GM13977 (cell line): ENCODE data around the gene COPS2.

ENCODE experiments used
- DNase-seq: peaks from one replicate; pipeline ENCODE4 v3.0.0; 2012; ENCODE audit warnings: low spot score
- in situ Hi-C: fragments of 300-500 bp; cut with MboI; formaldehyde crosslinking; loops from one replicate; pipeline ENCODE4 v1.12.0; 2022; ENCODE audit warnings: low sequenced_read_pairs, low pct_unique_long_range_greater_than_20kb, mixed read lengths, inconsistent platforms; ENCODE audit not compliant: unreplicated experiment
- TF ChIP-seq, protein P1 (sequence below): IDR thresholded peaks from 2 replicates; pipeline ENCODE4 v1.5.1; 2012; ENCODE audit warnings: mild to moderate bottlenecking, control low read depth; ENCODE audit not compliant: insufficient read depth; ENCODE audit errors: extremely low read depth, missing control alignments

The COPS2 gene

DNA sequence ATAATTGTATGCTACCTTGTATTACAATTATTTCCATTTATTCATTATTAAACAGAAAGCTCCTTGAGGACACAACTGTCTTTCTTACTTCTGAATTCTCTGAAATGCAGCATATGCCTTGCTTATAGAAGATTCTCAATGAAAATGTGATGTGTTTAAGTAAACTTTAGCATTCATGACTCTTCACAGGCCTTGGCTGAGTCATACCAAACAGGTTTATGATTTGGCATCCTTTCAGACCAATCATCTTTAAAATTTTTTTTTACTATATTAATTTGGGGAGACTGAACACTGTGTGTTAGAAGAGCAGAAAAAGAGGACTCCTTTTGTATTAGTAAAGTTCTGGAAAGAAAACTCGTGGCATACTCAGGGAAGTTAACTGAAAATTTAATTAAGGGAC is 8.3 kb upstream of the COPS2 start:
- DNase-seq: no peak
- in situ Hi-C loops: no loop called here
- TF ChIP-seq, protein P1, sequence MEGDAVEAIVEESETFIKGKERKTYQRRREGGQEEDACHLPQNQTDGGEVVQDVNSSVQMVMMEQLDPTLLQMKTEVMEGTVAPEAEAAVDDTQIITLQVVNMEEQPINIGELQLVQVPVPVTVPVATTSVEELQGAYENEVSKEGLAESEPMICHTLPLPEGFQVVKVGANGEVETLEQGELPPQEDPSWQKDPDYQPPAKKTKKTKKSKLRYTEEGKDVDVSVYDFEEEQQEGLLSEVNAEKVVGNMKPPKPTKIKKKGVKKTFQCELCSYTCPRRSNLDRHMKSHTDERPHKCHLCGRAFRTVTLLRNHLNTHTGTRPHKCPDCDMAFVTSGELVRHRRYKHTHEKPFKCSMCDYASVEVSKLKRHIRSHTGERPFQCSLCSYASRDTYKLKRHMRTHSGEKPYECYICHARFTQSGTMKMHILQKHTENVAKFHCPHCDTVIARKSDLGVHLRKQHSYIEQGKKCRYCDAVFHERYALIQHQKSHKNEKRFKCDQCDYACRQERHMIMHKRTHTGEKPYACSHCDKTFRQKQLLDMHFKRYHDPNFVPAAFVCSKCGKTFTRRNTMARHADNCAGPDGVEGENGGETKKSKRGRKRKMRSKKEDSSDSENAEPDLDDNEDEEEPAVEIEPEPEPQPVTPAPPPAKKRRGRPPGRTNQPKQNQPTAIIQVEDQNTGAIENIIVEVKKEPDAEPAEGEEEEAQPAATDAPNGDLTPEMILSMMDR: no peak

DNA sequence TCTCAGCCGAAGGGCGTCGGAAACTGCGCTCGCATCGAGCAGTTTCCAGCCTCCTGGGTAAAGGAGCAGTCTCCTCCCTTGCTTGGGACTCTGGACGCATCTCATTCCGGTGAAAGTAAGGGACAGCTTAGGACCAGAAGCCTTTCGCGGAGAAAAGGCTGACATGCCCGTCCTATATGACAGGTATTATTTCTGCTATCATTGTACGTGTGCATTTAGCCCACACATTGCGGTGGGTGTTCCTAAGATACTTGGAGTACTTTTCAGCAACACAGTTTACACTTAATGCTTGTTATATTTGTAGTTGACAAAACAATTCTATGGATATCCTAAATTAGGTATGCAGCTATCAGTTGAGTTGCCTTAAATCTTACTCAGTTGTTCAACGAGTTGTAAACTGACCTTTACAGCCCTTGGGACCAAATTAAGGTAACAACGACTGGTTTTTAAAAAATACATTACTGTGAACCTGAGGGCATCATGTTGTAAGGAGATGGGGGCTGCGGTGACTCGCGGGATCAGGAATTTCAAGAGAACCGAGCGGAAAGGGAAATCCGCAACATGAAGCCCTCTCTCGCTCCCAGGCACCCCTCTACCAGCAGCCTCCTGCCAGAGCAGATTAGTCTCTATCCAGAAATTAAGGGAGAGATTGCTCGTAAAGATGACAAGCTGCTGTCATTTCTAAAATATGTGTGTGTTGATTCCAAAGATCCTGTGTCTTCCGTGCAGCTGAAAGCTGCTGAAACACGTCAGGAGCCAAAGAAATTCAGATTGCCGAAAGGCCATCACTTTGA is 632 bp upstream of the COPS2 start:
- TF ChIP-seq, protein P1: no peak
- no peak for DNase-seq
- in situ Hi-C loops: no loop called here

DNA sequence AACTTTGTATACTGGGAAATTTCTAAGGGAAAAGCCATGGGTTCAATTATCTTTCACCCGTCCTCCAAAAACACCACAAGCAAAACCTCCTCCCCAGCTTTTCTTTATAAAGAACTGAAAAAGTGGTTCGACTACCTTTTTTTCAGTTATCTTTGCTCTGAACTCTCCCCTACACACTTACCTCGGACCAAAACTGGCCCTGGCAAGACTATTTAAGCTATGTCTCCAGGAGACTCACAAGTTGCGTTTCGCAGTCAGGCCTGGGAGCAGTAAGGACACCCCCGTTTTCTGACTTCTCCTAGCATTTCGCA is 645 bp downstream of the COPS2 start:
- TF ChIP-seq, protein P1: no peak
- in situ Hi-C loops: no loop called here
- no peak for DNase-seq

DNA sequence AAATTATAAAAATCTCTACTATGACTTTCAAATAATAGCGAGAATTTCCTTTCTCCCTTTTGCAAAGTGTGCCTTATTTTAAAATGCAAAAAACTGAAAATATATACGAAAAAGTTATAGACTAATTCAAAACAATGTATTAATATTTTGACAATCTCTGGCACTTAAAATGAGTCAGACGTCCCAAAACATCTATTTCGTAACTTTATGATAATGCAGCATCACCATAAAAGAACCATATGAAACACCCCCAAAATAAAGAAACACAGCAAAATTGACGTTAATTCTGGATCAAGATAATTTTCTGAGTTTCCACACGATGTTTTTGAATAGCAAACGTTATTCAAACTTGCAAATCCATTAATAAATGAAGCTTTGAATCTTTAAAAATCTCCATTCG is 1.0 kb downstream of the COPS2 start:
- TF ChIP-seq, protein P1: no peak

DNA sequence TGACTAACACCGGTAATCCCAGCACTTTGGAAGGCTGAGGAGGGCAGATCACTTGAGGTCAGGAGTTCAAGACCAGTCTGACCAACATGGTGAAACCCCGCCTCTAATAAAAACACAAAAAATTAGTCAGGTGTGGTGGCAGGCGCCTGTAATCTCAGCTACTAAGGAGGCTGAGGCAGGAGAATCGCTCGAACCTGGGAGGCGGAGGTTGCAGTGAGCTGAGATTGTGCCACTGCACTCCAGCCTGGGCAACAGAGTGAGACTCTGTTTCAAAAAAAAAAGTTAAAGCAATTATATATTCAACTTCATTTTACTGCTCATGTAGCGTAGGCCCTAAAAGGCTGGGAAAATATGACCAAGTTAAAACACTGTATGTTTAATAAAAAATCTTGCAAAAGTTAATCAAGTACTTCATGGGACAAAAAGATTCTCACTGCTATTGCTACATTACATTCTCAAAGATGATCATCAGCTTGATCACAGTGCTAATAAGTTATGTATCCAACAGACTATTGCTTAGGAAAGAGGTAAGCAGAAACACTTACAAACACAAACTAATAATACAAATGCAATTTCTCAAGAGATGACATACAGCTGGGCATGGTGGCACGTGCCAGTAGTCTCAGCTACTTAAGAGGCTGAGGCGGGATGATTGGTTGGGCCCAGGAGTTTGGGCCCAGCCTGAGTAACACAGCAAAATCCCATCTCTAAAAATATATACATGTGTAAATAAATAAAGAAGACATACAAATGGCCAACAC is 2.7 kb downstream of the COPS2 start:
- TF ChIP-seq, protein P1: no peak
- in situ Hi-C loops: no loop called here
- no peak for DNase-seq

More for the DNA sequence above, 1.0 kb downstream of the COPS2 start:
- DNase-seq: no peak
- in situ Hi-C loops: no loop called here

DNA sequence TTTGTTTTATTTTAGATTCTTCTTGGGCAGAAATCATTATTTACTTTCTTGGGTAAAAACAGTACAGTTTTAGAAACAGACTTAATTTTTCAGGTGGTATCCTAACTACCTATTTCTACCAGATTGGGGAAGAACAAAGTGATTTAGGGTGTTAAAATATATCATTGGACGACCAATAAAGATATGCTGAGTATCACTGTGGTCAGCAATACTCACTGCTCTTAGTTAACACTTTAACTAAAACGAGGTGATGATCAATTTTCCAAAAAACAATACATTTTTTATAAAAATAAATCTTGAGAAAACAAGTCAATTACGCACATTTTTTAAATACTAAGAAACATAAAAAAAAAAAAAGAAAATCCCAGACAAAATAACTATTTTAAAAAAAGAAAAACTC is 3.6 kb downstream of the COPS2 start:
- in situ Hi-C loops: no loop called here

More for the DNA sequence above, 3.6 kb downstream of the COPS2 start:
- DNase-seq: no peak
- TF ChIP-seq, protein P1: no peak
